NCI-H1694 (cell line): ENCODE measurements around the gene EMID1.
A peak's percentile ranks its signal among the peaks of the same experiment; 100 is the strongest.
"Not testable (repeated sequence)": the region's sequence is repeated elsewhere in the genome, so short reads cannot be mapped to it uniquely, and the experiment has no call there.

ENCODE experiments used
- DNase-seq: peaks from one replicate; lab custom pipeline; 2025; lab: John Stamatoyannopoulos, UW

Gene EMID1

DNA sequence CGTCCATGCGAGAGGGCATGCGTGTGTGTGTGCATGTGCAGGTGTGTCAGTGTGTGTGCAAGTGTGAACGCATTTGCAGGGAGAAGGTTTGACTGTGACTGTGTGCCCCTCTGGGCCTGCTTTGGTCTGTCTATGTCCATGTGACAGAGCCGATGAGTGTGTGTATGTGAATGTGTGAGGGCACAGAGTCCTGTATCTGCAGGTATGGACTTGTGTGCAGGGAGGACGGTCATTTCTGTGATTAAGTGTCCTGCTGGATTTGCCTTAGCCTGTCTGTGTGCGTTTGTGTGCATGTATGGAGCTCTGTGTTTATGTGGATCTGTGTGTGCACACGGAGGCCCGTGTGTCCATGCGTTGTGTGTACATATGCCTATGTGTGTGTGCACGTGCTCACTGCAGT lies 5.4 kb downstream of the EMID1 start:
- DNase-seq = no peak

- no peak for DNase-seq
Observed at GRCh38 chr22:29211466-29211865, 5.8 kb downstream of the EMID1 start.

- DNase-seq = peak; percentile 62
Observed at GRCh38 chr22:29212743-29213142, 7.0 kb downstream of the EMID1 start.

- no peak for DNase-seq
Observed at GRCh38 chr22:29213493-29213892, 7.8 kb downstream of the EMID1 start.

DNA sequence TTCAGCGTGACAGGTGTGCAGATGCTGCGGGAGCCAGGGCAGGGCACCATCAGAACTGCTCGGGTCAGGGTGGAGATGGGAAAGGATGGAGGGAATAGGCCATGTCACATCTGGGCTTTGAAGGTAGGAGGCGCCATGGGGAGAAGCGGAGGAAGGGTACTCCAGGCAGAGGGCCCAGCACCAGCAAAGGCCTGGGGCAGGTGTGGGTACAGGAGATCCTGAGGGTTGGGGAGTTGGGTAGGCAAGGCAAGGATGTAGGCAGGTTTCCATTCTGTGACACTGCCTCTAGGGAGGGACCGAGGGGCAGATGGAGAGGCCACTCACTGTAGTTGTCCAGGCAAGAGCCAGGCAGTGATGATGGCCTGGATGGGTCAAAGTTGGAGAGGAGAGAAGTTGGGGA lies 8.5 kb downstream of the EMID1 start:
- no peak for DNase-seq

GRCh38 chr22:29215012-29215860 lies 9.5 kb downstream of the EMID1 start:
- no peak for DNase-seq

GRCh38 chr22:29216011-29216872 lies 10.5 kb downstream of the EMID1 start:
- DNase-seq = no peak

- no peak for DNase-seq
Observed at GRCh38 chr22:29216873-29217666, 11.4 kb downstream of the EMID1 start.

- DNase-seq = no peak
Observed at GRCh38 chr22:29217827-29218757, 12.4 kb downstream of the EMID1 start.

DNA sequence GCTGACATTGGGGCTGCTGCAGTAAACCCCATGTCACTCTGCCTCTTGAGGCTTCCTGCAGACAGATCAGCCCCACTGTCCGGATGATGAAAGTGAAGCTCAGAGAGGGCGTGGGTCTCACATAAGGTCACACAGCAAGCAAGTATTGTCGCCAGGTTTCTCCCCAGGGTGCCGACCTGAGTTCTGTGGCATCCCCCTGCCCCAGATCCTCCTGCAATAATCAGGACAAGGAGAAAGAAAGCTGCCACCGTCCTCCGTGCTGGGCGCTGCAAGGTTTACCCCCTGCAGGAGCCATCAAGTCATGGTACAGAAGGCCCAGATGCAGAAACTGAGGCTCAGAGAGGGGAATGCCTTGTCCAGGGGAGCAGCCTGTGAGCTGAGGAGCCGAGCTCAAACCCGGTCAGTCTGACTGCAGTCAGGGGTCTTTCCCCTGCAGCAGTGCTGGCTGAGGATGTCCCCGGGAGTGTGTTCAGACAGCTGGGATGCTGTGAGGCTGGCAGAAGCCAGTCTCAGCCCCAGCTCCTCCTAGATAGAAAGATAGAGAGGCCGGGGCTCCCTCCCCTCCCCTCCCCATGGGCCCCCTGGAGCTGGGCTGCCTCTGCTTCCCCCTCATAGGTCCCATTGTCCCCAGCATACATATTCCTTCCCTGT lies 13.2 kb downstream of the EMID1 start:
- DNase-seq = no peak

DNA sequence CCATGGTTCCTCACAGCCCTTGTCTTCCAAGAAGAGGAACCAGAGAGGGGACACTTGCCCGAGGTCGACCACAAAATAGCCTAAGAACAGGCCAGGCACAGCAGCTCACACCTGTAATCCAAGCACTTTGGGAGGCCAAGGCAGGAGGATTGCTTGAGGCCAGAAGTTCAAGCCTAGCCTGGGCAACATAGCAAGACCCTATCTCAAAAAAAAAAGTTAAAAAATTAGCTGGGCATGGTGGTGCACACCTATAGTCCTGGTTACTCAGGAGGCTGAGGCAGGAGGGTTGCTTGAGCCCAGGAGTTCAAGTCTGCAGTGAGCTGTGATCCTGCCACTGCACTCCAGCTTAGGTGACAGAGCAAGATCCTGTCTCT lies 13.7 kb downstream of the EMID1 start:
- DNase-seq = not testable (repeated sequence)

GRCh38 chr22:29219881-29220670 lies 14.4 kb downstream of the EMID1 start:
- no peak for DNase-seq

DNA sequence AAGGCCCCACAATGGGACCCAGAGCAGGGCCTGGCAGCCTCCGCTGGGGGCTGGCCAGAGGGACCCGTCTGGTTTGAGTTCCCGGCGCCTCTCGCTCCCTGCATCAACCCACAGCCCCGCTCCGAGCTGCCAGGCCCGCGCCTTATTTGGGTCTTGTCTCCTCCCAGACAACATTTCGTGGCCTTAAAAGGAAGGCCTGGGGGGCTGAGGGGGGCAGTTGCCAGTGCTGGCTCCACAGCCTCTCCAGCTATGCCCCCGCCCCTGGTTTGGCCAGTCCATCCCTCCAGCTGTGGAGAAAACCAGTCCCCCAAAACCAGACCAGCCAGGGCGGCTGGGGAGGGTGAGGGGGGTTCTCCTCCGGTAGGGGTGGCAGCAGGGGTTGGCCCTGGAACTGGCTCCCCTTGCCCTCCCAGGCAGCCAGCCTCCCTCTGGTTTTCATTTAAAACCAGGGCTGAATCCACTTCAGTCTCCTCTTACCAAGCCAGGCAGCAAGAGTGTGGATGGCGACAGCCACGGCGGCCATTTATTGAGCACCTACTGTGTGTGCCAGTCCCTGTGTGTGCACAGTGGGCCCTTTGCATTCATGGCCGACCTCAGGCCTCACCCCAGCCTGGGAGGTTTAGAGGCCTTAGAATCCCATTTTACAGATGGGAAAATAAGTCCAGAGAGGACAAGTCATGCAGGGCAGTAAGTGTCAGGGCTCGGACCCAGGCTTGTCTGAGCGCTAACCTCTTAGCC lies 18.6 kb downstream of the EMID1 start:
- DNase-seq = no peak

DNA sequence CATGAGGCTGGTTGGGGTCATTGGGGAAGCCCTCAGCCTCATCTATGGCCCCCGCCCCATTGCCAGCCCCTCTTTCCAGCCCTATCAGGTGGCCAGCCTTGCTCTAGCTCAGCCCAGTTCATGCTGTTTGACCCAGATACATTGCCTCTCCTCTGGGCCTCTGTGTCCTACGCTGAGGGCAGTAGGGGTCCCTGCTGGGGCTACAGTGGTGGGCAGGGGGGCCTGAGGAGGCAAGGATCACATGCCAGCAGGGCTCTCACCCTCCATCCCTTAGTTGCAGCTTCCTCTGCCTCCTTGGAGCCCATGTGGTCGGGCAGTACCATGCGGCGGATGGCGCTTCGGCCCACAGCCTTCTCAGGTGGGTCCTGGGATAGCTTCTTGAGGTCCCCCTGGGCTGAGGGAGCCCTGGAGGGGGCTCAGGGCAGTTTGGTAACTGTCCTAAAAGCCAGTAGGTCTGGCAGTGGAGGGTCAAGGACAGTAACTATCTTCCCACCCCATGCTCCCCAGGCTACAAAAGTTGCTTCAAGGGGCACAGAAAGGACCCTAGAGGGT lies 19.2 kb downstream of the EMID1 start:
- DNase-seq = no peak

- DNase-seq = no peak
Observed at GRCh38 chr22:29225422-29226090, 19.9 kb downstream of the EMID1 start.

GRCh38 chr22:29226351-29226981 lies 20.8 kb downstream of the EMID1 start:
- DNase-seq = no peak

DNA sequence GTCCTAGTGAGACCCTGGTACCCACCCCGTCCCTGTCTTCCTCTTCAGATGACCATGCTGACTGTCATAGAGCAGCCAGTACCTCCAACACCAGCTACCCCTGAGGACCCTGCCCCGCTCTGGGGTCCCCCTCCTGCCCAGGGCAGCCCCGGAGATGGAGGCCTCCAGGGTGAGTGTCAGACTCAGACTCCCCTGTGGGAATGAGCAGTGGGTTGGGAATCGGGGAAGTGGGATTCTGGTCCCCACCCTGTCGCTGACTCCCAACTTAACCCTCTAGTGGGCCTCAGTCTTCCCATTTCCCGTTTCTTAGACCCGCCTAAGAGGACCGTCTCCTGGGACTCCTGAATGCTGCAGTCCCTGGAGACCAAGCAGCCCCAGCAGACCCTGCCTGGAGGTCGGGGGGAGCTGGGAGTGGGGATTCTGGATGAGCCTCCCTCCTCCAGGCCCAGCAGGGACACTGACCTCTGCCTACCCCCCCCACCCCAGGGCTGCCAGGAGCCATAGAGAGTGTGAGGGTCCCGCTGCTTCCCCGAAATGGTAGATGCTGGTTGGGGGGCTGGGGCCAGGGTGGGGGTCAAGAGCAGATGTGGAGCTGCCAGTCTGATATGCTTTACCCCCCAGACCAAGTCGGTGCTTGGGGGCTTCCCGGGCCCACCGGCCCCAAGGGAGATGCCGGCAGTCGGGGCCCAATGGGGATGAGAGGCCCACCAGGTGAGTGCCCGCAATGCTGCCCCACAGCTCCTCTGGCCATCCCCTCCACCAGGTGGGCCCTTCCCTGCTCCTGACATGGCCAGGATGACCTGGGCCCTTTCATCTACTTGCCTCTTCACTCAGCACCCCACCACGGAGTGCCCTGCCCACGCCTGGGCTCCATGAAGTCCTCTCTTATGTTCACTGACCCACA lies 25.5 kb downstream of the EMID1 start:
- DNase-seq = no peak
